DND-41 (cell line): ENCODE measurements around the gene RNF130.

Experiments
- ATAC-seq: fragments of 200-7000 bp; cut with Tn5 transposase; 3 replicates; pipeline ENCODE4 v1.9.1; 2021; ENCODE audit warnings: low read depth; ENCODE audit not compliant: insufficient read depth
- DNase-seq: peaks from one replicate; pipeline ENCODE4 v3.0.0-alpha.2; 2020
- H2AFZ ChIP-seq: 2 replicates; pipeline ENCODE4 v1.6.0; 2012; ENCODE audit warnings: low read depth, low read length
- H3K27ac ChIP-seq: 2 replicates; pipeline ENCODE4 v1.5.1; 2012; ENCODE audit warnings: low read length, inconsistent platforms
- H3K27me3 ChIP-seq: fragments of 200-600 bp; sonication (generic); 2 replicates; pipeline ENCODE4 v1.6.0; 2012; ENCODE audit warnings: low read length, mild to moderate bottlenecking, inconsistent platforms; ENCODE audit not compliant: insufficient read depth, poor library complexity
- H3K36me3 ChIP-seq: 2 replicates; pipeline ENCODE4 v1.5.1; 2012; ENCODE audit warnings: low read length, inconsistent platforms; ENCODE audit not compliant: insufficient read depth
- H3K4me1 ChIP-seq: 2 replicates; pipeline ENCODE4 v1.5.1; 2012; ENCODE audit warnings: mild to moderate bottlenecking, low read length; ENCODE audit not compliant: insufficient read depth
- H3K4me2 ChIP-seq: 2 replicates; pipeline ENCODE4 v1.6.0; 2012; ENCODE audit warnings: mild to moderate bottlenecking, moderate library complexity, low read length, inconsistent platforms; ENCODE audit not compliant: insufficient read depth
- H3K4me3 ChIP-seq, 2 experiments: fragments of 200-600 bp in 1 of 2; shearing (Covaris generic) in 1 of 2; 2 replicates each; pipeline ENCODE4 v1.5.1; 2012 to 2016; ENCODE audit warnings: inconsistent platforms in 2 of 2, low read length in 2 of 2, mild to moderate bottlenecking in 2 of 2, low read depth in 1 of 2, moderate library complexity in 1 of 2
- H3K79me2 ChIP-seq: 2 replicates; pipeline ENCODE4 v1.6.0; 2012; ENCODE audit warnings: low read length, inconsistent platforms; ENCODE audit not compliant: insufficient read depth
- H3K9ac ChIP-seq: 2 replicates; pipeline ENCODE4 v1.6.0; 2012; ENCODE audit warnings: low read depth, mild to moderate bottlenecking, inconsistent platforms, low read length, moderate library complexity
- H3K9me3 ChIP-seq: 2 replicates; pipeline ENCODE4 v1.5.1; 2012; ENCODE audit warnings: low read length, moderate library complexity, mild to moderate bottlenecking, inconsistent platforms; ENCODE audit not compliant: insufficient read depth, severe bottlenecking
- H4K20me1 ChIP-seq: 2 replicates; pipeline ENCODE4 v1.6.0; 2012; ENCODE audit warnings: low read length; ENCODE audit not compliant: insufficient read depth
- EZH2 ChIP-seq: IDR thresholded peaks from 3 replicates; pipeline ENCODE4 v1.6.1; 2012; ENCODE audit warnings: borderline replicate concordance, low read depth, mild to moderate bottlenecking, moderate library complexity, low read length, inconsistent platforms; ENCODE audit not compliant: severe bottlenecking
- TF ChIP-seq, protein P1 (sequence below): IDR thresholded peaks from 2 replicates; pipeline ENCODE4 v1.5.1; 2012; ENCODE audit warnings: borderline replicate concordance, low read length, moderate library complexity, mild to moderate bottlenecking; ENCODE audit not compliant: poor library complexity, severe bottlenecking; ENCODE audit errors: extremely low read depth

The RNF130 gene

DNA sequence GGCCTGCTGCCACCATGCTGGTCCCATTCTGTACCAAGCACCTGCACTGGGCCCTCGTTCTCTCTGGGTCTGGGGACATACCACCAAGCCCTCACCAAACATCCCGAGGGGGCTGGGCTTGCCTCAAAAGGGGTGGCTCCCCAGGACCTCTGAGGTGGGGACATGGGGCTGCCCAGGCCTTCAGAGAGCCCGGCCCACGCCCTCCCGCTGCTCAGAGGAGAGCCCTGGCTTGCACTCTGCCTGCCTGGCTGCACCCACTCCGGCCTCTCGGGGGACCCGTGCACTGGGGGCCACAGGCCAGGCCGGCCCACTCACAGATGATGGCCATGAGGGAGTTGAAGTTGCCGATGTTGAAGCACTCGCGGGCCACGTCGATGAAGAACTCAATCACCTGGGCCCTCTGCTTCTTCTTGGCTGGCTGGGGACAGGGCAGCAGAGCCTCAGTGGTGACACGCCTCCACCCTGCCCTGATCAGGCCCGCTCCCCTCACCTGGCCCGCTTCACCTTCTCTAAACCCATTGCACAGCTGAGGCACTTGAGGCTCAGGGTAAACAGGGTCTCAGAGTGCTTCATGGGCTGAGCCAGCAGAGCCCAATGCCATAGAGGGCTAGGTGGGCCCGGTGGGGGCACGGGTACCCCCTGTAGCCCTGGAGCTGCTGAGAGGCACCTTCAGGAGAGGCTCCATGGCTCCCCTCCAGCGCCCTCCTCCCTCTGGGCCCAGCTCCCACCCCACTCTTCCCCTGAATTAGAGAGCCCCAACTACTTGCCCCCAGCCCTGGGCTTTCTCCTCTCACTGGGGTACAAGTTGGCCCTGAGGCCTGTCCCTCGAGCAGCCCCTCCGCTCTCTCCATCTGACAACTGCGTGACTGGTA is 47.7 kb upstream of the RNF130 start:
- H3K4me2 ChIP-seq, result no peak overlapping the region
- no peak overlapping the region for H2AFZ ChIP-seq
- H3K36me3 ChIP-seq, result no peaks in the 10 kb centered on the region
- no peaks in the 10 kb centered on the region for H3K27me3 ChIP-seq
- DNase-seq (no peak), ATAC-seq (no peak)
- H3K27ac ChIP-seq, result no peak overlapping the region
- H4K20me1 ChIP-seq, result no peaks in the 10 kb centered on the region
- H3K4me1 ChIP-seq, result no peaks in the 10 kb centered on the region
- H3K79me2 ChIP-seq, result no peaks in the 10 kb centered on the region
- no peak for TF ChIP-seq EZH2
- TF ChIP-seq, protein P1, sequence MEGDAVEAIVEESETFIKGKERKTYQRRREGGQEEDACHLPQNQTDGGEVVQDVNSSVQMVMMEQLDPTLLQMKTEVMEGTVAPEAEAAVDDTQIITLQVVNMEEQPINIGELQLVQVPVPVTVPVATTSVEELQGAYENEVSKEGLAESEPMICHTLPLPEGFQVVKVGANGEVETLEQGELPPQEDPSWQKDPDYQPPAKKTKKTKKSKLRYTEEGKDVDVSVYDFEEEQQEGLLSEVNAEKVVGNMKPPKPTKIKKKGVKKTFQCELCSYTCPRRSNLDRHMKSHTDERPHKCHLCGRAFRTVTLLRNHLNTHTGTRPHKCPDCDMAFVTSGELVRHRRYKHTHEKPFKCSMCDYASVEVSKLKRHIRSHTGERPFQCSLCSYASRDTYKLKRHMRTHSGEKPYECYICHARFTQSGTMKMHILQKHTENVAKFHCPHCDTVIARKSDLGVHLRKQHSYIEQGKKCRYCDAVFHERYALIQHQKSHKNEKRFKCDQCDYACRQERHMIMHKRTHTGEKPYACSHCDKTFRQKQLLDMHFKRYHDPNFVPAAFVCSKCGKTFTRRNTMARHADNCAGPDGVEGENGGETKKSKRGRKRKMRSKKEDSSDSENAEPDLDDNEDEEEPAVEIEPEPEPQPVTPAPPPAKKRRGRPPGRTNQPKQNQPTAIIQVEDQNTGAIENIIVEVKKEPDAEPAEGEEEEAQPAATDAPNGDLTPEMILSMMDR, result no peak
- H3K9me3 ChIP-seq, result no peaks in the 10 kb centered on the region
- no peak overlapping the region for H3K9ac ChIP-seq
- H3K4me3 ChIP-seq, result no peak overlapping the region

DNA sequence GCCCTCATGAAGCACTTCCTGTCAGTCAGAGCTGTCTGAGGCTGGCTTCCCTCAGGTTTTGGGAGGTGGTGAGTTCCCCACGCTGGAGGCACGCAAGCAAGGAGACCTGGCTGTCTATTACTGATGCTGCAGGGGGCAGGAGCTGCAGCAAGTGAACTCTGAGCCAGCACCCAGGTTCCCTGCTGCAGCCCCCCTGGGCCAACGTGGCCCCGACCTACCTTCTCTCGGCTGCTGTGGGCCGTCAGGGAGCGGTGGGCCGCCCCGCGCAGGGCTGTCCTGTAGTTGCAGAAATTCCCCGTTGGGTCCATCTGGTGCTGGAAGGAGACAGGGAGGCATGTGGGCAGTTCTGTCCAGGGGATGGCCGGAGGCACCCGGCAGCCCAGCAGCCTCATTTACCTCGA is 46.8 kb upstream of the RNF130 start:
- TF ChIP-seq, protein P1, result no peak
- no peak for TF ChIP-seq EZH2
- H3K36me3 ChIP-seq, result no peaks in the 10 kb centered on the region
- no peaks in the 10 kb centered on the region for H4K20me1 ChIP-seq
- H3K27ac ChIP-seq, result no peak overlapping the region
- H3K4me3 ChIP-seq, result no peak overlapping the region
- no peaks in the 10 kb centered on the region for H3K27me3 ChIP-seq
- no peak for DNase-seq
- no peak overlapping the region for H3K9ac ChIP-seq
- ATAC-seq, result no peak
- H2AFZ ChIP-seq, result no peak overlapping the region
- H3K9me3 ChIP-seq, result no peaks in the 10 kb centered on the region
- no peaks in the 10 kb centered on the region for H3K79me2 ChIP-seq
- no peaks in the 10 kb centered on the region for H3K4me1 ChIP-seq
- no peak overlapping the region for H3K4me2 ChIP-seq

DNA sequence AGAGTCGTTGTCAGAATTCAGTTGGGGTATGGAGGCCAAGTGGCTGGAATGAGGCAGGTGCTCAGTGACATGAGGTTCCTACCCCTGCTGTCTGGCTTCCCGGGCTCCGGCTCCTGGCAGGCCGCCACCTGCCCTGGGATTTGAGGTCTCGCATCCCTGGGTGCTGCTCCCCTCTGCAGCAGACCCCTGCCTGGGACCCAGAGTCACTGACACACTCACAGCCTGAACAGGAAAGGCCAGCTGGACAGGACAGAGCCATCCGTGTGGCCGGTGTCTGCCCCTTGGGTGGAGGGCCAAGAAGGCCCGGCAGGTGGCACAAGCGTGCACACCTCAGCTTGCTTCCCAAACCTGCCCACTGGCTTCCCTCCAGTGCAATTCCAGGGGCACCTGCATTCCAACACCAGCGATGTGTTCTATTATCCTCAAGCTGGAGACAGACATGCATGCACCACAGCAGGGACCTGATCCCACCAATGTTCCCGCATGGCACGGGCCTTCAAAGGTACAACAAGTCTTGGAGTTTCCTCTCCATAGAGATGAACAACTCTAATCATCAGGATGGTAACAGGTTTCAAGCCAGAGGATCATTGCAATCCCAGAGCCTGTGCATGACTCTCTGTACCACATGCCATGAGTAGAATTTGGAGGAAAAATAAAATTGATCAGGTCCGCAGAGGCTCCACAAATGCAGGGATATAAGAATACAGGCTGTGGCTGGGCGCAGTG is 45.6 kb upstream of the RNF130 start:
- DNase-seq, result no peak
- no peaks in the 10 kb centered on the region for H3K4me1 ChIP-seq
- no peak for ATAC-seq
- no peaks in the 10 kb centered on the region for H3K9me3 ChIP-seq
- TF ChIP-seq, protein P1, result no peak
- TF ChIP-seq EZH2, result no peak
- H2AFZ ChIP-seq, result no peak overlapping the region
- H3K36me3 ChIP-seq, result no peaks in the 10 kb centered on the region
- no peak overlapping the region for H3K4me3 ChIP-seq
- no peaks in the 10 kb centered on the region for H3K27me3 ChIP-seq
- no peaks in the 10 kb centered on the region for H4K20me1 ChIP-seq
- no peak overlapping the region for H3K4me2 ChIP-seq
- no peaks in the 10 kb centered on the region for H3K79me2 ChIP-seq
- no peak overlapping the region for H3K9ac ChIP-seq
- no peak overlapping the region for H3K27ac ChIP-seq
